NCI-H1092 (cell line): ENCODE measurements around the gene PLA2G4D.

Experiments
- DNase-seq: peaks from one replicate; lab custom pipeline; 2025; lab: John Stamatoyannopoulos, UW

Gene PLA2G4D

GRCh38 chr15:42070279-42070975, 23.9 kb downstream of the PLA2G4D start:
- DNase-seq: no peak

GRCh38 chr15:42069496-42070278, 24.7 kb downstream of the PLA2G4D start:
- no peak for DNase-seq

- no peak for DNase-seq
Observed at GRCh38 chr15:42069025-42069424, 25.3 kb downstream of the PLA2G4D start.

GRCh38 chr15:42068601-42069000, 25.8 kb downstream of the PLA2G4D start:
- no peak for DNase-seq

GRCh38 chr15:42066764-42067415, 27.5 kb downstream of the PLA2G4D start:
- no peak for DNase-seq

GRCh38 chr15:42065468-42065867, 28.9 kb downstream of the PLA2G4D start:
- DNase-seq: no peak

- DNase-seq: no peak
Observed at GRCh38 chr15:42065033-42065432, 29.3 kb downstream of the PLA2G4D start.

GRCh38 chr15:42064271-42064670, 30.1 kb downstream of the PLA2G4D start:
- DNase-seq: no peak

- DNase-seq: no peak
Observed at GRCh38 chr15:42063122-42063848, 31.1 kb downstream of the PLA2G4D start.

GRCh38 chr15:42062284-42062806, 32.0 kb downstream of the PLA2G4D start:
- DNase-seq: no peak

GRCh38 chr15:42060797-42061196, 33.6 kb downstream of the PLA2G4D start:
- DNase-seq: no peak

GRCh38 chr15:42060477-42060763, 33.9 kb downstream of the PLA2G4D start:
- no peak for DNase-seq

- DNase-seq: peak; percentile 11
Observed at GRCh38 chr15:42059661-42060476, 34.5 kb downstream of the PLA2G4D start.

- no peak for DNase-seq
Observed at GRCh38 chr15:42058791-42059190, 35.6 kb downstream of the PLA2G4D start.

GRCh38 chr15:42057799-42058646, 36.3 kb downstream of the PLA2G4D start:
- no peak for DNase-seq

- DNase-seq: peak; percentile 48
Observed at GRCh38 chr15:42056934-42057798, 37.2 kb downstream of the PLA2G4D start.

GRCh38 chr15:42053914-42054313, 40.4 kb downstream of the PLA2G4D start:
- DNase-seq: no peak

GRCh38 chr15:42053010-42053409, 41.4 kb downstream of the PLA2G4D start:
- no peak for DNase-seq

- DNase-seq: no peak
Observed at GRCh38 chr15:42050484-42051255, 43.7 kb downstream of the PLA2G4D start.
